ENCODE measurements around the gene ANAPC13. TPM values are rescaled to one million over a fixed set of nuclear protein-coding genes. Genes with fewer than 3 reads are reported as not detected.

Gene ANAPC13
- total RNA-seq, 1 donor from 2014 or later, result 162 TPM

GRCh38 chr3:134483195-134483900 lies 2.4 kb downstream of the ANAPC13 start:
- peak; percentile 83 for DNase-seq (ENCODE audit: low read depth)

- DNase-seq (ENCODE audit: low read depth), result no peak
Observed at GRCh38 chr3:134482622-134483021, 3.2 kb downstream of the ANAPC13 start.

GRCh38 chr3:134481166-134481565 lies 4.6 kb downstream of the ANAPC13 start:
- no peak for DNase-seq (ENCODE audit: low read depth)

- DNase-seq (ENCODE audit: low read depth), result no peak
Observed at GRCh38 chr3:134480546-134480945, 5.2 kb downstream of the ANAPC13 start.

GRCh38 chr3:134477938-134478337 lies 7.8 kb downstream of the ANAPC13 start:
- DNase-seq (ENCODE audit: low read depth), result peak; percentile 94

GRCh38 chr3:134477002-134477401 lies 8.8 kb downstream of the ANAPC13 start:
- no peak for DNase-seq (ENCODE audit: low read depth)

- peak; percentile 80 for DNase-seq (ENCODE audit: low read depth)
Observed at GRCh38 chr3:134476306-134476705, 9.5 kb downstream of the ANAPC13 start.

GRCh38 chr3:134474956-134475355 lies 10.8 kb downstream of the ANAPC13 start:
- no peak for DNase-seq (ENCODE audit: low read depth)

- peak; percentile 73 for DNase-seq (ENCODE audit: low read depth)
Observed at GRCh38 chr3:134473868-134474546, 11.8 kb downstream of the ANAPC13 start.

- no peak for DNase-seq (ENCODE audit: low read depth)
Observed at GRCh38 chr3:134472831-134473230, 13.0 kb downstream of the ANAPC13 start.

- peak; percentile 44 for DNase-seq (ENCODE audit: low read depth)
Observed at GRCh38 chr3:134471521-134472193, 14.1 kb downstream of the ANAPC13 start.

- DNase-seq (ENCODE audit: low read depth), result no peak
Observed at GRCh38 chr3:134468519-134468918, 17.3 kb downstream of the ANAPC13 start.

GRCh38 chr3:134466331-134466730 lies 19.5 kb downstream of the ANAPC13 start:
- no peak for DNase-seq (ENCODE audit: low read depth)

GRCh38 chr3:134464689-134465365 lies 21.0 kb downstream of the ANAPC13 start:
- DNase-seq (ENCODE audit: low read depth), result no peak

GRCh38 chr3:134464064-134464688 lies 21.6 kb downstream of the ANAPC13 start:
- DNase-seq (ENCODE audit: low read depth), result peak; percentile 76

GRCh38 chr3:134463676-134464063 lies 22.1 kb downstream of the ANAPC13 start:
- no peak for DNase-seq (ENCODE audit: low read depth)

GRCh38 chr3:134462331-134462941 lies 23.3 kb downstream of the ANAPC13 start:
- peak; percentile 36 for DNase-seq (ENCODE audit: low read depth)

GRCh38 chr3:134460965-134461364 lies 24.8 kb downstream of the ANAPC13 start:
- DNase-seq (ENCODE audit: low read depth), result no peak

- DNase-seq (ENCODE audit: low read depth), result no peak
Observed at GRCh38 chr3:134459562-134459961, 26.2 kb downstream of the ANAPC13 start.

GRCh38 chr3:134458406-134458945 lies 27.3 kb downstream of the ANAPC13 start:
- DNase-seq (ENCODE audit: low read depth), result no peak

All from renal cortical epithelial cell (primary cell).